ENCODE data around the gene DLGAP4.

DLGAP4 gene

GRCh38 chr20:36386236-36386635 is 80.1 kb downstream of the DLGAP4 start:
- no peak for DNase-seq

- no peak for DNase-seq
These were observed 84.1 kb downstream of the DLGAP4 start for GRCh38 chr20:36390269-36390668.

- DNase-seq, result no peak
These were observed 84.7 kb downstream of the DLGAP4 start for GRCh38 chr20:36390719-36391415.

- DNase-seq, result no peak
These were observed 85.3 kb downstream of the DLGAP4 start for GRCh38 chr20:36391456-36391855.

GRCh38 chr20:36391955-36392354 is 85.8 kb downstream of the DLGAP4 start:
- DNase-seq, result no peak

- DNase-seq, result no peak
These were observed 86.8 kb downstream of the DLGAP4 start for GRCh38 chr20:36392989-36393388.

- no peak for DNase-seq
These were observed 88.3 kb downstream of the DLGAP4 start for GRCh38 chr20:36394340-36394965.

- no peak for DNase-seq
These were observed 90.2 kb downstream of the DLGAP4 start for GRCh38 chr20:36396340-36396739.

- no peak for DNase-seq
These were observed 90.9 kb downstream of the DLGAP4 start for GRCh38 chr20:36396847-36397630.

GRCh38 chr20:36398515-36398914 is 92.4 kb downstream of the DLGAP4 start:
- no peak for DNase-seq

GRCh38 chr20:36399147-36399968 is 93.2 kb downstream of the DLGAP4 start:
- DNase-seq, result peak; percentile 1

GRCh38 chr20:36399969-36400545 is 93.9 kb downstream of the DLGAP4 start:
- no peak for DNase-seq

- DNase-seq, result no peak
These were observed 95.0 kb downstream of the DLGAP4 start for GRCh38 chr20:36400909-36401735.

- DNase-seq, result no peak
These were observed 96.6 kb downstream of the DLGAP4 start for GRCh38 chr20:36402708-36403107.

- no peak for DNase-seq
These were observed 98.4 kb downstream of the DLGAP4 start for GRCh38 chr20:36404435-36404978.

GRCh38 chr20:36405255-36405654 is 99.1 kb downstream of the DLGAP4 start:
- DNase-seq, result no peak

GRCh38 chr20:36407199-36407733 is 101.1 kb downstream of the DLGAP4 start:
- DNase-seq, result no peak

GRCh38 chr20:36408219-36408618 is 102.1 kb downstream of the DLGAP4 start:
- no peak for DNase-seq

- no peak for DNase-seq
These were observed 105.8 kb downstream of the DLGAP4 start for GRCh38 chr20:36411861-36412454.

GRCh38 chr20:36415475-36416002 is 109.4 kb downstream of the DLGAP4 start:
- DNase-seq, result no peak

Measured in NCI-H1092 (cell line).